COLO668 (cell line): ENCODE data around the gene RNF34.

Experiments
- DNase-seq: peaks from one replicate; lab custom pipeline; 2025; ENCODE audit not compliant: unreplicated experiment; lab: John Stamatoyannopoulos, UW

The RNF34 gene

DNA sequence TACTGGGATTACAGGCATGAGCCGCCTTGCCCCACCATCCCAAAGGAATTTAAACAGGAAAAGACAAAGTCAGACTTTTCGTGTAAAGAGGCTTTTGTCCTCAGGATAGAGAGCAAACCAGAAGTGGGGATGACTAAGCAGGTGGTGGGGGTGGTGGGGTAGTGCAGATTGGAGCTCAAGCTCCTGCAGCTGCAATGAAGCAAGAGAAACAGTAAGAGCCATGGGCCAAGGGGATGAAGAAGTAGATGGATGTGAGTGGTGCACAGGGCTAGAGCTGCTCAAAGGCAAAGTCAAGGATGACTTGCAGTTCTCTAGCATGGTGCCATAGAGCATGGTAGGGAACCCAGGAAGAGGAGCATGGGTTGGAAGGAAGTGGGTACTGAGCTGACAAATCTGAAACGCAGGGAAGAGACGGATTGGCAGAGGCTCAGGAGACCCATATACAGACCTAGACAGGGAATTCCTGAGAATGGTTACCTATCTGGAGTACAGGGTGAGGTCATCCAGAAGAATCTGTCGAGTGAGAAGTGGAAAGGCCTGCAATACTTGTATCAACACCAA, 11.4 kb upstream of the RNF34 start:
- no peak for DNase-seq

DNA sequence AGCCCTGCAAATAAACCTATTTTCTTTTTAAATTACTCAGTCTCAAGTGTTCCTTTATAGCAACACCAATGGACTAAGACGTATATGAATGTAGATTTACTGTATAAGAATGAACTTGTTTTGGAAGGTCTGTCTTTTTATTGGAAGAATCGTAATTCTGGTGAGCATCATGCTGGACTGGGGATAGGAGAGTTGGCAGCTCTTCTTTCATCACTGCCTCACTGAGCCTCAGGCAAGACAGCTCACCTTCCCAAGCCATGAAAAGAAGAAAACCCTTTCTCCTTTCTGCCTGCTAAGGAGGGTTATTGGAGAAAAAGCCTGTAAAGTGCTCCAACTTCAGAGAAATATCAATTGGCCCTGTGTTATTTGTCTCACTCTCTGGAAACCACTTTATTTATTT, 9.1 kb upstream of the RNF34 start:
- no peak for DNase-seq

DNA sequence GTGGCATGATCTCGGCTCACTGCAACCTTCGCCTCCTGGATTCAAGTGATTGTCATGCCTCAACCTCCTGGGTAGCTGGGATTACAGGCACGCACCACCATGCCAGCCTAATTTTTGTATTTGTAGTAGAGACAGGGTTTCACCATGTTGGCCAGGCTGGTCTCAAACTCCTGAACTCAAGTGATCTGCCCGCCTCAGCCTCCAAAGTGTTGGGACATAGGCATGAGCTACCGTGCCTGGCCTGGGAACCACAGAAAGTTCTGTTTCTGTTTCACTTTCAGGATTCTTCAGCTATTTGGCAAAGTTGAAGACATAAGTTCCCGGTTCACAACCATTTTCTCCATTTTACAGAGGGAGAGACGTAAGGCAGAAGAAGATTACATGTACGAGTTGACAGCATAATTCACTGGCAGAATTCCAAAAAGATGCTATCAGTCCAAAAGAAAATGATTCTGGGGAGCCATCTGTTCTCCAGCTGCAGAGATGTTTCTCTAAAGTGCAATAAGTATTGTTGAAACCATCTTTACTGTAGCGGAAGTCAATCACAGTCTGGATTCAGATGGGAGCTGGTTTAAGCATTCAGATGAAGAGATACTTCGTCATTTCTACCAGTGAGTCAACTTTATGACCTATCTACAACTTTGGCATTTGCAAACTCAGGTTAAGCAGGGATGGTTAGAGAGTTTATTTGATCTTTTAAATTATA, 8.1 kb upstream of the RNF34 start:
- no peak for DNase-seq

DNA sequence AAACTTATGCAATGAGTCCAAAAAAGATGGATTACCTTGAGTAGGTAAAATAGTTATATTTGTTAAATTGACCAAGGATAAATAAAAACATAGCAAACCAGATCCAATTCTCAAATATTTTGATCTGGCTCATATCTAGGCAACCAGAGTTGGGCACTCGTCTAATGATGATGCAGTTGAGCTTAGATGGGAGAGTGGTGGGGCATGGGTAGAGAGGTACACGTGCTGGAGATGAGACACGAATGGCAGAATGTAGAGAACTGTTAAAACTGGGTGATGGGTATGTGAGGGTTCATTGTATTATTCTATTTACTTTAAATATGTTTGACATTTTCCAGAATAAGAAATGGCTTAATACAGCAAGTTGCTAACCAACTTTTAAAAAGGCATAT, 7.6 kb upstream of the RNF34 start:
- DNase-seq: no peak

DNA sequence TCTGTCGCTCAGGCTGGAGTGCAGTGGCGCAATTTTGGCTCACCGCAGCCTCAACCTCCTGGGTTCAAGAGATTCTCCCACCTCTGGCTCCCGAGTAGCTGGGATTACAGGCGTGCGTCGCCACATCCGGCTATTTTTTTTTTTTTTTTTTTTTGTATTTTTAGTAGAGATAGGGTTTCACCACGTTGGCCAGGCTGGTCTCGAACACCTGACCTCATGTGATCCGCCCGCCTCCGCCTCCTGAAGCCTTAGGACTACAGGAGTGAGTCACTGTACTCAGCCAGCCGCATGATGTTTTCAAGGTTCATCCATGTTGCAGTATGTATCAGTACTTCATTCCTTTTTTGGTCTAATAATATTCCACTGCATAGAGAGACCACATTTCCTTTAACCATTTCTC, 2.4 kb upstream of the RNF34 start:
- DNase-seq: no peak

DNA sequence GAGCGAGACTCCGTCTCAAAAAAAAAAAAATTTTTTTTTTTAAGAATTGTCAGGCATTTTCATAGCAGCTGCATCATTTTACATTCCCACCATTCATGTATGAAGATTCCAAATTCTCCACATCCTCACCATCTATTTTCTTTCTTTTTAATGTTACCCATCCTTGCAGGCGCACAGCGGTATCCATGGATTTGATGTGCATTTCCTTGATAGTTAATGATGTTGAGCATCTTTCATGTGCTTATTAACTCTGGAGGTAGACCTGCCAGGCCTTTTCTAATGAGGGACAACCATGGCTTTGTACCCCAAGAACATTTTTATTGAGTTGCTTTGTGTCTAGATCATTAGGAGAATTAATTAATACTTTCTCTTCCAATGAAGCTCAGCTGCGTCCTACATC, 1.6 kb upstream of the RNF34 start:
- no peak for DNase-seq

DNA sequence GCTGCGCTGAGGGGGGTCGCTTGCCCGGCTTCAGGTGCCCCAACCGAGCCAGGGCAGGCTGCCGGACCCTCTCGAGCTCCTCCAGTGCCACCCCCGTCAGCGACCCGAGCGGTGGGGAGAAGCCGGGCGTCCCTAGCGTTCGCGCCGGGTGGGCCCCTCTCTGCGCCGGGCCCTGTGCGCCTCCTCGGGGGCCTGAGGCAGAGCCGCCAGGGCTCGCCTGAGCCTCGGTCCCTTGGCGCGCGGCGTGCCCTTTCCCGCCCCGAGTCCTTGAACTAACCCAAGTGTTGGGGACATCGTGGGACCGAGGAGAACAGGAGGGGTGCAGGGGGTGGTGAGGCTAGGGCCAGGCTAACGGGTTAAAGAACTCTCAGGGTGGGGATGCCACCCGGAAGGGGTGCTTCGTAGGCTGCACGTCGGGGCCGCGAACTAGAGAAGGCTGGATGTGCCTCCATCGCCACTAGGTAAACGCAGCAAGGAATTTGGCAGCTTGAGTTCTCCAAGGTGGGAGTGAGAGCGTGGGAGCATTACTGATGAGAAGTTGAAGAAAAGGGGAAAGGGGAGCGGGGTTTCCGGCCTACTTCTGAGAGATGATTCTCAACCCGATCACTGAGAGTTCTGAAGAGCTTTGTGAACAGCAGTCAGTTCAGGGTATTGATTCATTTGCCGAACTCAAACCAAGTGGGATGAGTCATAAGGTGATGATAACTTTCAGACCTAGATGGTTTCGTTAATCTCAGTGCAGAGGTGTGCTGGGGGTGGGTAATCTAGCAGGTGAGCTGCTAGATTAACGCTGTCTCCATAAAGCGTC, 618 bp downstream of the RNF34 start:
- DNase-seq: peak; percentile 66

DNA sequence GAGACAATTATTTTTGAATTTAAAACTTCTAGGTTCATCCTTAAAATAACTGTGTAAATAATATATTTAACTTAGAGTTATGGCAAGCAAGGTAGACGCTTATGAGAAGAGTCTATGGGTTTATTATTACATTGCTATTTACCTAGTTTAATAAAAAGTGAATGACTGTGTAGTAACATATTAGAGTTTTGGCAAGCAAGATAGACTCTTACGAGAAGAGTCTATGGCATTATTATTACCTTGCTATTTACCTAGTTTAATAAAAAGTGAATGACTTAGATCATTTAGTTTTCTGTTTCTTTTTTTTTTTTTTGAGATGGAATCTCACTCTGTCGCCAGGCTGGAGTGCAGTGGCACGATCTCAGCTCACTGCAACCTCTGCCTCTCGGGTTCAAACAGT, 3.8 kb downstream of the RNF34 start:
- DNase-seq: no peak

DNA sequence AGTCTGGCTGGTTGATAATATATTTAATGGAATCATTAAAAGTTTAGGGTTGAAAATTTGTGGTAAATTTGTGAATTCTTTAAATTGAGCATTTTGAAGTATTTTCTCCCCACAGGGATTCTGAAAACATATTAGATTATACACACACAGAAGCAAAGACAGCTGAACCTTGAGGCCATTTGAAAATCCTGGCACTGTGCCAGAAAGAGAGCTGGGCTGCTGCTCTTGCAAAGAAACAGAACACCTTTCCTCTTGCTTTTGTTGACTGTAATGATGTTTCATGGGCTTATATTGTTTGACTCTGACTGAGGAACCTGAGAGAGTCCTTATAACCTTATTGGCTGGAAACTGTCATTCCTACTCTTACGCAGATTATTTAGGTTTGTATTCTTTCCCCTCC, 4.8 kb downstream of the RNF34 start:
- peak; percentile 80 for DNase-seq

DNA sequence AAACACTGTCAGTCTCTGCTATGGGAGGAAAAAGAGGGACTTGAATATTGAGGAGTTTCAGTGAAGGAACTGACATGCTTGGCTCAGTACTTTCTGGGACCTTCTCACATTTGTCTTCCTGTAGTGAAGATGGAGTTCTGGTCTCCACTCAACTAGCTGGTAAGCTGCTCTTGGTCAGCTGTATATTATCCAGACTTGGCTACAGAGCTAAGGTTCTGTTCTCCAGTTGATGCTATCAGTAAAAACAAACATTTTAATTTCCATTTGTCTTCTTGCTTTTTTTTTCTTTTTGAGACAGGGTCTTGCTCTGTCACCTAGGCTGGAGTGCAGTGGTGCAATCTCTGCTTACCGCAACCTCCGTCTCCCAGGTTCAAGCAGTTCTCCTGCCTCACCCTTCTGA, 5.3 kb downstream of the RNF34 start:
- no peak for DNase-seq

DNA sequence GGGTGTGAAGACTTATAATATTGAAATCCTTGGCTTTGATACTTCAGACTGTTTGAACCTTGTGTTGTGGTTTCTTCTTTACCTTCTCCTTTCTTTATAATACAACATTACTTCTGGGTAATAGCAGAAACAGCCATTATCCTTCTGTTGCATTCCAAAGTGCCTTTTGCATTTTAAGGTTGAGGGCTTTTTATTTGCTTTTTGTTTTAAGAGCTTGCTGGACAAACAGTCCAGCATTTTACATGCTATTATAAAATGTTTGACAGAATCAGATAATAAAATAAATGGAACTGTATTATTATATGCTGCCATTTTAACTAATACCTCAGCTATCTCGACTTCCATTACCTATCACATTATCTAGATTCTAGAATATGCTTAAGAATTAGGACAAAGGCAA, 14.0 kb downstream of the RNF34 start:
- no peak for DNase-seq

DNA sequence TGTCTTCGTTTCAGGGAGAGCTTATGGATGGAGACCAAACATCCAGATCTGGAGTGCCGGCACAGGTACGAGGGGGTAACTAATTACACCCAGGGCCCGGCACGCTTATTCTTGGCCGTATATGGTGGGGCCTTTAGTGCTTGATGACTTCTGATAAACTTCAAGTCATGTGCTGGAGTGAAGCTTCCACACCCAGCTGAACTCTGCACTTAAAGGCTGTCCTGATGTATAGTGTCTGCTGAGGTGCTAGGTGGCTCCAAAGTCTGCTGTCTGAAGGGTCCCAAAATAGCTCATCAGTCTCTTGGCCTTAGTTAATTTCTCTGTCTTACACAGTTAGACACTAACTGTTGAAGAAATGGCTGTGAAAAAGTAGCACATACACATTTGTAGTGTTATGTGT, 17.9 kb downstream of the RNF34 start:
- no peak for DNase-seq

DNA sequence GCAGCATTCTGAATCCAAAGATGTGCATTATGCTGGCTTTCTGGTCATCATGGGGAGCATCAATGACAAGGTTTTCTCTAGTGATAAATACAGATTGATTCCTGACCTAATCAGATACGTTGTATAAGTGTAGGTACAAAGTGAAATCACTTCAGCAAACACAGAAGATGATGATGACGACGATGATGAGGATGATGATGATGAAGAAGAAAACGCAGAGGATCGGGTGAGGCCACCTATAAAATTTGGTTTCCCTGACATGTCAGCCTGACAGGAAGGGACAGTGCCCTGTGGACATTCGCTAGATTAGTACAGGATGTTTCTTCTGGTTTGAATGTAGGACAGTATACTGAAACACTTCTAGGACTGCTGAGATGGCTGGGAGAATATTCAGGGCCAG, 20.2 kb downstream of the RNF34 start:
- DNase-seq: no peak

DNA sequence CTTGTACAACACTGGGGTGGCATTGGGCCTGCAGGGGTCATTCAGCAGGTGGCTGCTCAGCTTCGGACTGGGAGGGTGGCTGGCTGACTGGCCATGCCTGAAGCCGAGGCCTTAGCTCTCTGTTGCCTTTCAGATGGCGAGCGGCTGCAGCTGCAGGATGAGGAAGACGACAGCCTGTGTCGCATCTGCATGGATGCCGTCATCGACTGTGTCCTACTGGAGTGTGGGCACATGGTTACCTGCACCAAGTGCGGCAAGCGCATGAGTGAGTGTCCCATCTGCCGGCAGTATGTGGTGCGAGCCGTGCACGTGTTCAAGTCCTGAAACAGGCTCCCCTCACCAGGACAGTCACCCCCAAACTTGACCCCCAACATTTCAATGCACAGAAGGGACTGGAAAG, 23.3 kb downstream of the RNF34 start:
- no peak for DNase-seq

DNA sequence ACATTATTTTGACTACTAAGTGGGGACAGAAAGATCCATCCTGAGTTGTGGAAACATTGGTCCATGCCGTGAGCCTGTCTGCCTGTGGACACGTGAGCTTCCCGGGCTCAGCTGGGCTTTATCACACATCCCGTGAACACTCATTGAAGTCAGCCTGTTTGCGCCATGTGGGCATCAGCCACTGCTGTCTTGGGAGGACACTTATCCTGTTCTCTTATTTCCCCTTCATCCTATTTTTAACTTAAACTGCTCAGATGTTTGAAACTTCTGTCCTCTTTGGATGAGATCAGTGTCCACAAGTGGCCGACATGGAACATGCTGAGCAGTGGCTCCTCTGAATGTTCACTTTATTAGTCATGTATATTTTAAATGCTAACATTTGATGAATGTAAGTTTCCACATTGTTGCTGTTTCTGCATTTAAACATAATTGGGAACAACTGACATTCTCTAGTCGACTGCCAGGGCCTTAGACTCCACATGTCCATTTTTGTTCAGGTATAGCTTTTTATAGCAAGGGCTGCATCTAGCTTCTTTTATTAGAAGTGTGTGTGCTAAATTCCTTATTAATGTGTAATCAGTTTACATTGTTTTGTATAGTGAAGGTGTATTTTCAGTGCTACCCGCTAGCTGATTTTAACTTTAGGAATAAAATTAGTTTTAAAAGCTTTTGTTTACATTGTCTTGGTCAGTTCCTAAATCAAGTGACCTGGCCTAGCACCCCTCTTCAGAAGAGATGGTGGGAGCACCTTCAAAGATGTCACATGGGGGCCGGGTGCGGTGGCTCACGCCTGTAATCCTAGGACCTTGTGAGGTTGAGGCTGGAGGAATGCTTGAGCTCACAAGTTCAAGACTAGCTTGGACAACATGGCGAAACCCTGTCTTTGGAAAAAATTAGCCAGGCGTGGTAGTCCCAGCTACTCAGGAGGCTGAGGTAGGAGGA, 24.0 kb downstream of the RNF34 start:
- DNase-seq: no peak

DNA sequence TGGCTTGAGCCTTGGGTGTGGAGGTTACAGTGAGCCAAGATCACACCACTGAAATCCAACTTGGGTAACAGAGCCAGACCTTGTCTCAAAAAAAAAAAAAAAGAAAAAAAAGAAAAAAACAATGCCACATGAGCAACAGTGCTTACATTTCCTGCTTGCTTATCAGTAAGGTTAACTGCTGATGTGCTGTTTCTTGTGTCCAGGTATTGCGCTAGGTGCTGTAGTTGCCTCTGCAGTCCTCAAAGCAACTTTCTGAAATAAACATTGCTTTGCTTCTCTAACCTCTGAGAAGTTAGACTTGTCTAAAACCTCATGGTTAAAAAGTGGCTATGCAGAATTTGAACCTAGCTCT, 24.7 kb downstream of the RNF34 start:
- DNase-seq: no peak

DNA sequence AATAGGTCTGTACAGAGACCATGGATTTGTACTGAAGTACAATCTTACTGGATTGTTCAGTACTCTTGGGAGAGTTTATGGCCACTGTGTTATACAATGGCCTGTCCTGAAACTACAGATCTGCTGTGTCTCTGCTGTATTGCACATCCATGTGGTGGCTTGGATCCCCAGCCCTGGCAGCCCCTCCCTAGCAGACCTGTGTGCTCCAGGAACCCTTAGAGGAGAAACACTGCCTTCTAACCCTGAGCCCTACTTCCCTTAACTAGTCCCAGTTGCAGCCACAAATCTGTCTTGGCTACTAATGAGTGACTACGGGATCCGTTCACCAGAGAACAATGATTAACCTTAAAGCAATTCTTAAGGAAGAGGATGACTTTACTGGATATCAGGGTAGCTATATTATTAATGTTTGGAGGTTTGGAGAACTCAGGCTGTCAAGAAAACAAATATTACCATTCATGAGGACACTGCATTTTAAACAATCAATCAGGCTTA, 27.7 kb downstream of the RNF34 start:
- DNase-seq: no peak

DNA sequence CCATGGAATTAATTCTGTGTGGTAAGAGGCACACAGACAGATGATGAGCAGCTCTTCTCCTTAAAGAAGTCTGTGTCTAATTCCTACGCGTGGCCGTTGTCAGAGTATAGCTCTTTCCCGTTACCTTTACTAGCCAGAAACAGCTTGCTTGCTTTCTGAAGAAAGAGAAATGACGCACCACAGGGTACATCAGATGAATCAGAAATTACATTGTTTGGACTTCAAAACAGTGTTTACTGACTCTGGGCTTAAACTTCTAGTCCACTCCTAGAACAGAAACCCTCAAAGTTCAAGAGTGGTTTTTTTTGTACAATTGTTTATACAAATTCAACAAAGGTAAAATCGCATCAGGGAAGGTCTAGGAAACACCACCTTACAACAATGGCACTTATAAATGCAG, 29.0 kb downstream of the RNF34 start:
- DNase-seq: no peak

DNA sequence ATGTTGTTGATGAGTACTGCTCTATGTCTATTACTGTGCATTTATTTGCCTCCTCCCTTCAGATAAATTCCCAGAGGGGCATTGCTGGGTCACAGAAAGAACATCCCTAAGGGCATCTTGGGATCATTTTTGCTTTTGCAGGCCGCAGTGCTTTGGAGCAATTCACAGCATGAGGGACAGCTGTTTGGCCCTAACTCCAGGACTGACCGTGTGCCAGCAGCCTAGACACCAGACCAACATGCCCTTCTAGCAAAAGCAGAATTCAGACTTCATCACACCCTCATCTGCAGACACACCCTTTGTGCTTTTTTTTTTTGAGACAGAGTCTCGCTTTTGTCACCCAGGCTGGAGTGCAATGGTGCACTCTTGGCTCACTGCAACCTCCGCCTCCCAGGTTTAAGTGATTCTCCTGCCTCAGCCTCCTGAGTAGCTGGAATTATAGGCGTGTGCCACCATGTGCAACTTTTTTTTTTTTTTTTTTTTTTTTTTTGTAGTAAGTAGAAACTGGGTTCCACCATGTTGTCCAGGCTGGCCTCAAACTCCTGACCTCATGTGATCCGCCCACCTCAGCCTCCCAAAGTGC, 31.0 kb downstream of the RNF34 start:
- DNase-seq: no peak

DNA sequence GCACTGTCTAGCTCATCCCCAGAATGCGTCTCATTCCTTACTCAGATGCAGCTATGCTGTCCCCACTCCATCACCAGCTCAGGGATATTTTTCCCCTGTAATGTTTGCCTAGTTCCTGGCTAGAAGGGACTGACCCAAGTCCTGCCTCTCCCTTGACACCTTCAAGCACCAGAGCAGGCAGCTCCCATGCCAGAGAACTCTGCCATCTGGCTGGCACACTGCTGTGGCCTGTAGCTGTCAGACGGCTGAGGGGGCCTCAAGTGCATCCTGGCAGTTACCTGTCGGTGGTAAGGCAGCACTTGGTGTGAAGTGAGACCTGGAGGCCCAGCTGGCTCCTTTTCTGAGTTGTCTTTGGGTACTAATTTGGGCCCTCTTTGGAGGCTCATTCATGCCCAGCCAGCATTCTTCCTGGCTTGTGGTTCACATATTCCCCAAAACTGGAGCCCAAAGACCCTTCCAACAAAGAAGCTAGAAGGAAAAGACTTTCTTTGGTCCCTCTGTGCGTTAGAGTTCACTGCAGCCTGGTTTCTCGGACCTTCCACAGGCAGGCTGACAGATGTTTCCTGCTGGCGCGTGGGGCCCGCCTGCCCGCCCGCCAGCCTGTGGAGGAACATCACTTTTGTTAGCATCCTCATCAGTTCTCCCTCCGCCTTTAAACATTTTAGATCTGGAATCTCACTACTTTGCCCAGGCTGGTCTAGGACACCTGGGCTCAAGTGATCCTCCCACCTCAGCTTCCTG, 33.0 kb downstream of the RNF34 start:
- no peak for DNase-seq
